HepG2 (cell line): ENCODE results near the gene THPO. TPM values are rescaled to one million over a fixed set of nuclear protein-coding genes. Genes with fewer than 3 reads are reported as not detected.

ENCODE experiments used
- ARID3A ChIP-seq: IDR thresholded peaks from 2 replicates; pipeline ENCODE4 v1.6.1; 2012; ENCODE audit warnings: low read depth, low read length, improper control_type of control experiment
- CENPX ChIP-seq: sonication (generic); formaldehyde crosslinking; IDR thresholded peaks from 2 replicates; pipeline ENCODE4 v1.9.0; 2021; ENCODE audit warnings: mild to moderate bottlenecking, missing genetic modification reagents, moderate library complexity
- GATAD1 ChIP-seq: IDR thresholded peaks from 2 replicates; pipeline ENCODE4 v1.6.1; 2016; ENCODE audit warnings: missing genetic modification reagents, missing compliant biosample characterization
- KMT2A ChIP-seq: sonication (generic); formaldehyde crosslinking; IDR thresholded peaks from 2 replicates; pipeline ENCODE4 v1.4.0; 2020; ENCODE audit warnings: missing genetic modification reagents
- MBD4 ChIP-seq: IDR thresholded peaks from 2 replicates; pipeline ENCODE4 v1.6.1; 2012; ENCODE audit warnings: low read length, inconsistent platforms, borderline replicate concordance
- MED8 ChIP-seq: sonication (generic); formaldehyde crosslinking; IDR thresholded peaks from 2 replicates; pipeline ENCODE4 v1.8.1; 2023; ENCODE audit warnings: mild to moderate bottlenecking, missing genetic modification reagents; ENCODE audit not compliant: insufficient replicate concordance
- NCOR1 ChIP-seq: fragments of 200-600 bp; sonication (generic); IDR thresholded peaks from 2 replicates; pipeline ENCODE4 v1.7.0; 2017; ENCODE audit warnings: antibody characterized with exemption, low read length, borderline replicate concordance
- PCBP1 ChIP-seq: fragments of 200-400 bp; formaldehyde crosslinking; IDR thresholded peaks from 2 replicates; pipeline ENCODE4 v1.6.1; 2017; ENCODE audit warnings: mild to moderate bottlenecking, low read depth, low read length, borderline replicate concordance
- SALL2 ChIP-seq: sonication (generic); formaldehyde crosslinking; IDR thresholded peaks from 2 replicates; pipeline ENCODE4 v1.8.1; 2023; ENCODE audit warnings: mild to moderate bottlenecking, missing genetic modification reagents, inconsistent platforms
- TBL1XR1 ChIP-seq: fragments of 150-350 bp; IDR thresholded peaks from 2 replicates; pipeline ENCODE4 v1.6.1; 2014; ENCODE audit warnings: borderline replicate concordance, low read length; ENCODE audit not compliant: partially characterized antibody
- ZBTB26 ChIP-seq: IDR thresholded peaks from 2 replicates; pipeline ENCODE4 v1.6.1; 2016; ENCODE audit warnings: missing compliant biosample characterization, missing genetic modification reagents, borderline replicate concordance
- ZNF138 ChIP-seq: sonication (generic); formaldehyde crosslinking; IDR thresholded peaks from 2 replicates; pipeline ENCODE4 v1.5.0; 2020; ENCODE audit warnings: mild to moderate bottlenecking, low read depth, missing genetic modification reagents
- polyA plus RNA-seq, 8 experiments: library from polyadenylated mRNA; depleted of rRNA in 3 of 8; stranded (reverse) in 7 of 8; unstranded in 1 of 8; fragments of >200 nt; fragmentation: Illumina TruSeq in 4 of 8; extraction: Trizol in 4 of 8; gene quantifications; 2 replicates each; pipeline versions ENCODE4 v1.2.1 to v1.2.3, GENCODE V29; 2011 to 2016; ENCODE audit warnings: low read depth in 4 of 8, missing spikeins in 1 of 8, mixed read lengths in 1 of 8; ENCODE audit not compliant: insufficient read depth in 1 of 8
- total RNA-seq, 5 experiments: library from RNA; depleted of rRNA; stranded (reverse); fragments of >200 nt; fragmentation: Illumina TruSeq; extraction: Trizol; gene quantifications; 2 replicates each; pipeline ENCODE4 v1.2.3, GENCODE V29; 2016; ENCODE audit warnings: low read depth in 1 of 5
- TF ChIP-seq, protein P1 (sequence below): sonication (generic); formaldehyde crosslinking; IDR thresholded peaks from 2 replicates; pipeline ENCODE4 v1.8.0; 2022; ENCODE audit warnings: mild to moderate bottlenecking, missing genetic modification reagents, moderate library complexity
- TF ChIP-seq, protein P2 (sequence below): sonication (generic); formaldehyde crosslinking; IDR thresholded peaks from 2 replicates; pipeline ENCODE4 v1.4.0; 2020; ENCODE audit warnings: mild to moderate bottlenecking, missing genetic modification reagents, borderline replicate concordance

The THPO gene
- total and polyA plus RNA-seq, 2 of the 13 experiments (the other 11 are each of a cell fraction or from before 2014, with no cell fraction given): 2.8 to 4.8 TPM

- peak; percentile 86; the same call in 1 of the 2 replicates for TF ChIP-seq SALL2 (CRISPR knock-in tag)
- peak; percentile 86 for TF ChIP-seq NCOR1
- peak; percentile 75 for TF ChIP-seq MED8
- no peak for TF ChIP-seq MBD4
- peak; percentile 84 for TF ChIP-seq KMT2A (CRISPR knock-in tag)
- TF ChIP-seq TBL1XR1: no peak
- 0 out of 2 replicates have a peak, but pooled peaks have one; percentile 63 for TF ChIP-seq PCBP1
- peak; percentile 88 for TF ChIP-seq GATAD1 (CRISPR knock-in tag)
- TF ChIP-seq ARID3A: no peak; the same call in 1 of the 2 replicates
- no peak for TF ChIP-seq CENPX (CRISPR knock-in tag)
- TF ChIP-seq, protein P1, sequence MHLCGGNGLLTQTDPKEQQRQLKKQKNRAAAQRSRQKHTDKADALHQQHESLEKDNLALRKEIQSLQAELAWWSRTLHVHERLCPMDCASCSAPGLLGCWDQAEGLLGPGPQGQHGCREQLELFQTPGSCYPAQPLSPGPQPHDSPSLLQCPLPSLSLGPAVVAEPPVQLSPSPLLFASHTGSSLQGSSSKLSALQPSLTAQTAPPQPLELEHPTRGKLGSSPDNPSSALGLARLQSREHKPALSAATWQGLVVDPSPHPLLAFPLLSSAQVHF (CRISPR knock-in tag): no peak
- 0 out of 2 replicates have a peak, but pooled peaks have one; percentile 21 for TF ChIP-seq ZNF138
- TF ChIP-seq ZBTB26 (CRISPR knock-in tag): no peak; the same call in 1 of the 2 replicates
- TF ChIP-seq, protein P2, sequence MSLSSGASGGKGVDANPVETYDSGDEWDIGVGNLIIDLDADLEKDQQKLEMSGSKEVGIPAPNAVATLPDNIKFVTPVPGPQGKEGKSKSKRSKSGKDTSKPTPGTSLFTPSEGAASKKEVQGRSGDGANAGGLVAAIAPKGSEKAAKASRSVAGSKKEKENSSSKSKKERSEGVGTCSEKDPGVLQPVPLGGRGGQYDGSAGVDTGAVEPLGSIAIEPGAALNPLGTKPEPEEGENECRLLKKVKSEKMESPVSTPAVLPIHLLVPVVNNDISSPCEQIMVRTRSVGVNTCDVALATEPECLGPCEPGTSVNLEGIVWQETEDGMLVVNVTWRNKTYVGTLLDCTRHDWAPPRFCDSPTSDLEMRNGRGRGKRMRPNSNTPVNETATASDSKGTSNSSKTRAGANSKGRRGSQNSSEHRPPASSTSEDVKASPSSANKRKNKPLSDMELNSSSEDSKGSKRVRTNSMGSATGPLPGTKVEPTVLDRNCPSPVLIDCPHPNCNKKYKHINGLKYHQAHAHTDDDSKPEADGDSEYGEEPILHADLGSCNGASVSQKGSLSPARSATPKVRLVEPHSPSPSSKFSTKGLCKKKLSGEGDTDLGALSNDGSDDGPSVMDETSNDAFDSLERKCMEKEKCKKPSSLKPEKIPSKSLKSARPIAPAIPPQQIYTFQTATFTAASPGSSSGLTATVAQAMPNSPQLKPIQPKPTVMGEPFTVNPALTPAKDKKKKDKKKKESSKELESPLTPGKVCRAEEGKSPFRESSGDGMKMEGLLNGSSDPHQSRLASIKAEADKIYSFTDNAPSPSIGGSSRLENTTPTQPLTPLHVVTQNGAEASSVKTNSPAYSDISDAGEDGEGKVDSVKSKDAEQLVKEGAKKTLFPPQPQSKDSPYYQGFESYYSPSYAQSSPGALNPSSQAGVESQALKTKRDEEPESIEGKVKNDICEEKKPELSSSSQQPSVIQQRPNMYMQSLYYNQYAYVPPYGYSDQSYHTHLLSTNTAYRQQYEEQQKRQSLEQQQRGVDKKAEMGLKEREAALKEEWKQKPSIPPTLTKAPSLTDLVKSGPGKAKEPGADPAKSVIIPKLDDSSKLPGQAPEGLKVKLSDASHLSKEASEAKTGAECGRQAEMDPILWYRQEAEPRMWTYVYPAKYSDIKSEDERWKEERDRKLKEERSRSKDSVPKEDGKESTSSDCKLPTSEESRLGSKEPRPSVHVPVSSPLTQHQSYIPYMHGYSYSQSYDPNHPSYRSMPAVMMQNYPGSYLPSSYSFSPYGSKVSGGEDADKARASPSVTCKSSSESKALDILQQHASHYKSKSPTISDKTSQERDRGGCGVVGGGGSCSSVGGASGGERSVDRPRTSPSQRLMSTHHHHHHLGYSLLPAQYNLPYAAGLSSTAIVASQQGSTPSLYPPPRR (CRISPR knock-in tag): peak; percentile 65
Observed at GRCh38 chr3:184362668-184363546, 15.1 kb downstream of the THPO start (continued).
